GM23248 (cell line): ENCODE results near the gene SYMPK.

Experiments used
- EZH2 ChIP-seq: fragments of 200-600 bp; sonication (generic); IDR thresholded peaks from 2 replicates; pipeline ENCODE4 v1.6.1; 2018; ENCODE audit warnings: antibody characterized with exemption, mild to moderate bottlenecking; ENCODE audit not compliant: insufficient read depth, poor library complexity, severe bottlenecking
- EZH2phosphoT487 ChIP-seq: fragments of 200-600 bp; sonication (generic); IDR thresholded peaks from 2 replicates; pipeline ENCODE4 v1.6.1; 2018; ENCODE audit warnings: antibody characterized with exemption, moderate library complexity, mild to moderate bottlenecking, low read depth; ENCODE audit not compliant: insufficient read depth

- TF ChIP-seq EZH2 (no peak), EZH2phosphoT487 (no peak)
Observed at GRCh38 chr19:45793178-45793564, 69.8 kb downstream of the SYMPK start.
